Measurements from ENCODE around the gene MYO5B. TPM values are rescaled to one million over a fixed set of nuclear protein-coding genes. Genes with fewer than 3 reads are reported as not detected.

MYO5B gene
- total and polyA plus RNA-seq, 10 of the 15 experiments (the other 5 are each of a cell fraction or from before 2014, with no cell fraction given) = 2.5 to 4.5 (median 3.3) TPM

- Histone ChIP-seq H3K79me2 (ENCODE audit: control insufficient read depth, insufficient read depth, low read length) (no peaks in the 10 kb centered on the region), H4K20me1 (ENCODE audit: control insufficient read depth, insufficient read depth) (peaks cover 4% of the 10 kb centered on the region; the same call in 1 of the 2 replicates), H3K27me3 (replicated peaks in 1 of 2; ENCODE audit: control insufficient read depth in 2 of 2, insufficient read depth in 2 of 2, low read length in 1 of 2) (no peaks in the 10 kb centered on the region; a peak in 2 of 4 replicates), H2AFZ (ENCODE audit: control insufficient read depth, low read depth, low read length) (no peak overlapping the region), H3K36me3 (ENCODE audit: control insufficient read depth in 2 of 2, insufficient read depth in 2 of 2, low read length in 1 of 2) (no peaks in the 10 kb centered on the region), H3K9me3 (replicated peaks; ENCODE audit: control insufficient read depth, insufficient read depth, low read length) (no peaks in the 10 kb centered on the region), H3K27ac (ENCODE audit: control insufficient read depth, insufficient read depth) (no peak overlapping the region), H3K4me1 (ENCODE audit: control insufficient read depth, insufficient read depth, low read length) (no peaks in the 10 kb centered on the region; the same call in 1 of the 2 replicates), H3K4me2 (ENCODE audit: control insufficient read depth, insufficient read depth) (no peak overlapping the region), H3K9ac (ENCODE audit: control insufficient read depth, insufficient read depth, low read length) (no peak overlapping the region), H3K4me3 (no peak overlapping the region)
- FAIRE-seq (no peak), DNase-seq (ENCODE audit: low read depth, low spot score) (peak; percentile 43), ATAC-seq (peak; percentile 92)
- no TSS peak for BruUV-seq (replicated peaks)
- 2% methylated on average over 5 of the region's 5 CpGs for WGBS (ENCODE audit: insufficient coverage, insufficient replicate concordance, low lambda C conversion rate, missing lambda C conversion rate)
- POLR2A ChIA-PET = no interaction called here
- SMC1A ChIA-PET (ENCODE audit: uncharacterized antibody, unreplicated experiment) = no interaction called here
- RAD21 ChIA-PET (ENCODE audit: unreplicated experiment) = no interaction called here
- intact Hi-C loops (cut with micrococcal nuclease; ENCODE audit: unreplicated experiment) (no loop called here), in situ Hi-C loops (cut with MboI) (no loop called here)
- CTCF ChIA-PET = interaction anchor here (0.6 kb wide), 1 partner anchor 60 kb away, joined by 3 read pairs; no protein-coding TSS in a partner anchor
- TF ChIP-seq SRF (IDR thresholded peaks at IDR 0.05; ENCODE audit: low read depth in 2 of 2, low read length in 2 of 2) = no peak
- TF ChIP-seq, protein P1, sequence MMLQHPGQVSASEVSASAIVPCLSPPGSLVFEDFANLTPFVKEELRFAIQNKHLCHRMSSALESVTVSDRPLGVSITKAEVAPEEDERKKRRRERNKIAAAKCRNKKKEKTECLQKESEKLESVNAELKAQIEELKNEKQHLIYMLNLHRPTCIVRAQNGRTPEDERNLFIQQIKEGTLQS (IDR thresholded peaks at IDR 0.05; ENCODE audit: borderline replicate concordance, extremely low read depth, low read depth, low read length) = no peak
- no peak for TF ChIP-seq SPI1 (IDR thresholded peaks at IDR 0.05; ENCODE audit: borderline replicate concordance, insufficient read depth, low read depth, low read length)
- TF ChIP-seq CBX5 (IDR thresholded peaks at IDR 0.05; ENCODE audit: low read depth) = no peak
- peak in 1 of 2 experiments; percentile 37; a peak in 1 of 4 replicates for TF ChIP-seq ETV6 (conservative IDR thresholded peaks at IDR 0.05 in 1 of 2, IDR thresholded peaks at IDR 0.05 in 1 of 2; ENCODE audit: borderline replicate concordance in 1 of 2, low read depth in 1 of 2)
- no peak for TF ChIP-seq FOS (IDR thresholded peaks at IDR 0.05; ENCODE audit: borderline replicate concordance, extremely low read depth, insufficient read length)
- TF ChIP-seq EED (IDR thresholded peaks at IDR 0.05; ENCODE audit: low read depth) = 0 out of 2 replicates have a peak, but pooled peaks have one; percentile 36
- peak; percentile 26; the same call in 1 of the 2 replicates for TF ChIP-seq ZNF217 (IDR thresholded peaks at IDR 0.05)
- no peak for TF ChIP-seq MTA3 (IDR thresholded peaks at IDR 0.05; ENCODE audit: borderline replicate concordance, low read length)
- TF ChIP-seq STAT1 (conservative IDR thresholded peaks at IDR 0.05) = no peak
- TF ChIP-seq POLR2AphosphoS5 (IDR thresholded peaks at IDR 0.05; ENCODE audit: low read length) = no peak
- peak; percentile 44; the same call in 1 of the 2 replicates for TF ChIP-seq RAD51 (IDR thresholded peaks at IDR 0.05)
- no peak for TF ChIP-seq MXI1 (IDR thresholded peaks at IDR 0.05; ENCODE audit: low read depth, low read length)
- TF ChIP-seq PKNOX1 (IDR thresholded peaks at IDR 0.05) = peak; percentile 31; the same call in 1 of the 2 replicates
- no peak for TF ChIP-seq HDAC2 (IDR thresholded peaks at IDR 0.05)
- peak; percentile 86 for TF ChIP-seq MTA2 (IDR thresholded peaks at IDR 0.05; ENCODE audit: low read depth)
- no peak for TF ChIP-seq NFIC (IDR thresholded peaks at IDR 0.05; ENCODE audit: low read depth, low read length)
- no peak for TF ChIP-seq TAF1 (IDR thresholded peaks at IDR 0.05; ENCODE audit: borderline replicate concordance, low read depth, low read length)
- peak; percentile 24 for TF ChIP-seq SMAD1 (IDR thresholded peaks at IDR 0.05; ENCODE audit: low read depth, partially characterized antibody)
- no peak for TF ChIP-seq RELA (IDR thresholded peaks at IDR 0.05; ENCODE audit: borderline replicate concordance, partially characterized antibody)
- peak; percentile 76 to 85; a peak in 3 of 4 replicates for TF ChIP-seq BHLHE40 (IDR thresholded peaks at IDR 0.05; ENCODE audit: borderline replicate concordance in 1 of 2, low read depth in 2 of 2, low read length in 1 of 2)
- peak; percentile 65 for TF ChIP-seq DPF2 (IDR thresholded peaks at IDR 0.05)
These were observed 235.8 kb downstream of the MYO5B start for GRCh38 chr18:49959176-49959575.
